ENCODE results near the gene CAMK4.
"Not testable (repeated sequence)": the region's sequence is repeated elsewhere in the genome, so short reads cannot be mapped to it uniquely, and the experiment has no call there.

The CAMK4 gene

DNA sequence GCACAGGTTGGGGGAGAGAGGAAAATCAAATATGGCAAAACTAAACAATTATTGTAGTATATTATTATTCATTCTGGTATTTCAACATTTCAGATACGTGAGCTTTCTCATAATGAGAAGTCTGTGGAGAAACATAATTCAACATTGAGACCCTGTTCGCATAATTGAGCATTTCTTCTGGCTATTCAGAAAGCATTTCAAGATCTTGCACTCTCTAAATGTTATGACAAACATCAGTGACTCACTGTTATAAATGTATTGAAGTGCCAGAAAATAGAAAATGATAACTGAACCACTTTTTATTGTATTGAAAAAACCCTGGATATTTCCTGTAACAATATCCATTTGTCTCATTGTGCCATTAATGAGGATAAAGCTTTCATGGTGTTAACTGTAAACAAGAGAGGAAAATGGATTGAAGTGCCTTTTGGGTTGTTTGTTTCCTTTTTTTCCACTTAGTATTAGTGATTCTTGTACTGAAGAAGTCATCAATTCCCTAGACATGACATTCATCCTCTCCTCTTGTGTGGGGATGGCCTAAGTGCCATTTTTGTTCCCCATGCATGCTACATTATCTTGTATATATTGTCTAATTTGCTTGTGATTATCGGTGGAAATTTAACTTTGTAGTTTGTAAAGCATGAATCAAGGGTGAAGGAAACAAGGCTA is 124.6 kb downstream of the CAMK4 start:
- Histone ChIP-seq H3K36me3 (ENCODE audit: control insufficient read depth, insufficient read depth, low read length) (no peaks in the 10 kb centered on the region), H3K27ac (ENCODE audit: low read depth, low read length) (no peak overlapping the region), H3K4me3 (ENCODE audit: low read length) (no peak overlapping the region), H3K27me3 (ENCODE audit: control insufficient read depth, insufficient read depth, low read length) (no peaks in the 10 kb centered on the region), H3K4me1 (ENCODE audit: control insufficient read depth, insufficient read depth, low read length) (no peaks in the 10 kb centered on the region), H3K9ac (ENCODE audit: low read length) (no peak overlapping the region)

DNA sequence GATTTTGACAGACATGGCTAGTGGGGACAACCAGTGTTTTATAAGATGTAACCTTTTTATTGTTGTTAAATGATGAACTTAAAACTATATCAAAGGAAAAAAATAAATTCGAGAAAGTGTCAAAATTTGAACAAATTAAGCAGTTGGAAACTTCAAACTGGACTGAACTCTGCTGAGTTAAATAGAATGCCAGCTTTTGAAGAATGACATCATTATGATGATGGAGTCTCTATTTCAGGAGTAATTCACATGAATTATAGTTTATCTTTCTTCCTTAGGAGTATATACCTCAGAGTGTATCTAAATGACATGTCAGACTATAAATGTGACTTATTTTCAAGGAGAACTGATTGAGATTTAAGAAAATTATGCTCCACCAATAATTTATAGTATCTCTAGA is 125.2 kb downstream of the CAMK4 start:
- Histone ChIP-seq H3K4me3 (ENCODE audit: low read length) (no peak overlapping the region), H3K27ac (ENCODE audit: low read depth, low read length) (no peak overlapping the region), H3K4me1 (ENCODE audit: control insufficient read depth, insufficient read depth, low read length) (no peaks in the 10 kb centered on the region), H3K36me3 (ENCODE audit: control insufficient read depth, insufficient read depth, low read length) (no peaks in the 10 kb centered on the region), H3K9ac (ENCODE audit: low read length) (no peak overlapping the region), H3K27me3 (ENCODE audit: control insufficient read depth, insufficient read depth, low read length) (no peaks in the 10 kb centered on the region)

DNA sequence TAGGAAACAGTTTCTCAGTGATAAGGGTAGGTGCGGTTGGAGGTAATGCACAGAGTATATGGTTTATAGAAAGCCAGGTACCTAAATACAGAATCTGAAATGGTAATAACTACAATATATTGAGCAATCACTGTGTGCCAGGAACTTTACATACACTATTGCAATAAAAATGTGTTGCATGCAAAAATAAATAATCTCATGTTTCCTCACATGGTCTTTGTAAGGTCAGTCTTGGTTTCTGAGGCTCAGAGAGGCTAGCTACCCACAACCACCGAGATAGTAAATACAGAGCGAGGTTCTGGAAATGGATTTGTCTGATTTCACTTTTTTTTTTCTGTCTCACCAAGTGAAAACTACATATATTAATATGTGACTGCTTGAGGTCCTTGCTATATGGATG is 128.9 kb downstream of the CAMK4 start:
- Histone ChIP-seq H3K27ac (ENCODE audit: low read depth, low read length) (no peak overlapping the region), H3K4me1 (ENCODE audit: control insufficient read depth, insufficient read depth, low read length) (no peaks in the 10 kb centered on the region), H3K4me3 (ENCODE audit: low read length) (no peak overlapping the region), H3K9ac (ENCODE audit: low read length) (no peak overlapping the region), H3K36me3 (ENCODE audit: control insufficient read depth, insufficient read depth, low read length) (no peaks in the 10 kb centered on the region), H3K27me3 (ENCODE audit: control insufficient read depth, insufficient read depth, low read length) (no peaks in the 10 kb centered on the region)

DNA sequence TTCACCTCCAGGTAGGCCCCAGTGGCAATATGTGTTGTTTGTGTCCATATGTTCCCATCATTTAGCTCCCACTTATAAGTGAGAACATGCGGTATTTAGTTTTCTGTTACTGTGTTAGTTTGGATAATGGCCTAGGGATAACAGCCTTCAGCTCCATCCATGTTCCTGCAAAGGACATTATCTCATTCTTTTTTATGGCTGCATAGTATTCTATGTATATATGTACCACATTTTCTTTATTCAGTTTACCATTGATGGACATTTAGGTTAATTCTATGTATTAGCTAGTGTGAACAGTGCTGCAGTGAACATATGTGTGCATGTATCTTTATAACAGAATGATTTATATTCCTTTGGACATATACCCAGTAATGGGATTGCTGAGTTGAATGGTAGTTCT is 134.5 kb downstream of the CAMK4 start:
- H3K9ac ChIP-seq (ENCODE audit: low read length); H3K27me3 ChIP-seq (ENCODE audit: control insufficient read depth, insufficient read depth, low read length); H3K36me3 ChIP-seq (ENCODE audit: control insufficient read depth, insufficient read depth, low read length); H3K4me1 ChIP-seq (ENCODE audit: control insufficient read depth, insufficient read depth, low read length); H3K27ac ChIP-seq (ENCODE audit: low read depth, low read length); H3K4me3 ChIP-seq (ENCODE audit: low read length): not testable (repeated sequence)

DNA sequence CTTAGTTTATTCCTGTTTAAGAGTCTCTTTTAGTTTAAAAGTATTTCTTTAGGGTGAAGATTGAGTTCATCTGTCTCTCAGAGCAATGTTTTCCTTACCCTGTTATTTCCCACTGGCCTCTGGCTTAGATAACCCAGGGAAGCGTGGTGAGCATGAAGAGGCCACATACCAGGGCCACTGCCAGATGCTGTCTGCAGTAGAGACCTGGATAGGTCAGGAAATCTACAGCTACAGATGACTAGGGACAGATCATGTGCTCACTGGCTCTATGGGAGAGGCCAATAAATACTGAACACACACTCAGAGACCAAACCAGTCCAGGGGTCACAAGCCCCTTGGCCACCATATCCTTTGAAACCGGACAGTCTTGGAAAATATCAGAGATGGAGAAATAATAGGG is 136.0 kb downstream of the CAMK4 start:
- no peak overlapping the region for H3K27ac ChIP-seq (ENCODE audit: low read depth, low read length)
- no peaks in the 10 kb centered on the region for H3K36me3 ChIP-seq (ENCODE audit: control insufficient read depth, insufficient read depth, low read length)
- no peaks in the 10 kb centered on the region for H3K4me1 ChIP-seq (ENCODE audit: control insufficient read depth, insufficient read depth, low read length)
- no peak overlapping the region for H3K9ac ChIP-seq (ENCODE audit: low read length)
- H3K27me3 ChIP-seq (ENCODE audit: control insufficient read depth, insufficient read depth, low read length), result no peaks in the 10 kb centered on the region
- no peak overlapping the region for H3K4me3 ChIP-seq (ENCODE audit: low read length)

DNA sequence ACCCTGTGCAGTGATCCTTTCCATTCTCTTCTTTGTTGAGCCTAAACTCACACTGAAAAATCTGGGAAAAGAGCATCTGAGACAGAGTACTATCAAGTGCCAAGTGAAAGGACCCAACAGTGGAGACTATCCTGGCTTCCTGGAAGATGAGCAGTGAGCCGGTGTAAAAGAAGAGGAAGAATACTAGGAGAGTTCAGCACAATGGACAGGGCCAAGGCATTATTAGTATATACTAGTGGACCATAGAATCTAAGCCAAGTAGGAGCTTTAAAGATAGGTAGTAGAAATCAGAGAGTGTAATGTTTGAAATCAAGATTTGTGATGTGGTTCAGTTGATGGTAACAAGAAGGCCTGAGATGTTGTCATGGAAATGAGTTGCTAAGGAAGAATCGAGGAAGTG is 140.8 kb downstream of the CAMK4 start:
- Histone ChIP-seq H3K27me3 (ENCODE audit: control insufficient read depth, insufficient read depth, low read length) (no peaks in the 10 kb centered on the region), H3K27ac (ENCODE audit: low read depth, low read length) (no peak overlapping the region), H3K36me3 (ENCODE audit: control insufficient read depth, insufficient read depth, low read length) (no peaks in the 10 kb centered on the region), H3K4me1 (ENCODE audit: control insufficient read depth, insufficient read depth, low read length) (no peaks in the 10 kb centered on the region), H3K4me3 (ENCODE audit: low read length) (no peak overlapping the region), H3K9ac (ENCODE audit: low read length) (no peak overlapping the region)

DNA sequence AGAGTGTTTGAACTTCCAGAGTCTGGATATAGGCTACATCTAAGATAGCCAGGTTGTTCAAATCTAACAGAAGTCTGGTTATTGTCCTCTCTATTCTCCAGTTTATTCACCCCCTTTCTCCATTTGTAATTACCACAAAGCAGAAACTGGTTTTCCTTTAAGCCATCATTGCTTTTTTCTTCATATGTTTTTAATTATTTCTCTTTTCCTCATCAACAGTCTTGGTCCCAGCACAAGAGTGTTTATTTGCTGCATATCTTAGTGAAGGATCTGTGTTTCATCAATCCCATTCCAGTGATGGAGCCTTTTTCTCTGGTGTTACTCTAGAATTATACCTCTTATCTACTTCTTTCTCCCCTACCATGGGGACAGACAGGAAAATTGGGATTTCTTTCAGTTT is 142.2 kb downstream of the CAMK4 start:
- H3K4me3 ChIP-seq (ENCODE audit: low read length), result no peak overlapping the region
- no peak overlapping the region for H3K9ac ChIP-seq (ENCODE audit: low read length)
- no peak overlapping the region for H3K27ac ChIP-seq (ENCODE audit: low read depth, low read length)
- H3K36me3 ChIP-seq (ENCODE audit: control insufficient read depth, insufficient read depth, low read length), result no peaks in the 10 kb centered on the region
- no peaks in the 10 kb centered on the region for H3K4me1 ChIP-seq (ENCODE audit: control insufficient read depth, insufficient read depth, low read length)
- H3K27me3 ChIP-seq (ENCODE audit: control insufficient read depth, insufficient read depth, low read length), result no peaks in the 10 kb centered on the region

DNA sequence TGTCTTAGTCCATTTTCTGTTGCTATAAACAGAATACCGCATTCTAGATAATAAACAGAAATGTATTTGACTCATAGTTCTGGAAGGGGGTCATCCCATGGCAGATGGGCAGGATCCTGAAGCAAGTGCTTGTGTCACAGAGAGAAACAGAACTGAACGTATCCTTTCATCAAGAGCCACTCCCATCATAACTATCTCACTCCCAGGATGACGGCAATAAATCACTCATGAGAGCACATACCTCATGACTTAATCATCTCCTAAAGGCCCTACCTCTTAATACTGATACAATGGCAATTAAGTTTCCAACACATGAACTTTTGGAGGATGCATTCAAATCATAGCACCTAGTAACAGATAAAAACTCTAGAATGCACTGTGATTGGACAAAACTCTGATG is 142.9 kb downstream of the CAMK4 start:
- Histone ChIP-seq H3K4me1 (ENCODE audit: control insufficient read depth, insufficient read depth, low read length) (no peaks in the 10 kb centered on the region), H3K27ac (ENCODE audit: low read depth, low read length) (no peak overlapping the region), H3K4me3 (ENCODE audit: low read length) (no peak overlapping the region), H3K36me3 (ENCODE audit: control insufficient read depth, insufficient read depth, low read length) (no peaks in the 10 kb centered on the region), H3K27me3 (ENCODE audit: control insufficient read depth, insufficient read depth, low read length) (no peaks in the 10 kb centered on the region), H3K9ac (ENCODE audit: low read length) (no peak overlapping the region)

DNA sequence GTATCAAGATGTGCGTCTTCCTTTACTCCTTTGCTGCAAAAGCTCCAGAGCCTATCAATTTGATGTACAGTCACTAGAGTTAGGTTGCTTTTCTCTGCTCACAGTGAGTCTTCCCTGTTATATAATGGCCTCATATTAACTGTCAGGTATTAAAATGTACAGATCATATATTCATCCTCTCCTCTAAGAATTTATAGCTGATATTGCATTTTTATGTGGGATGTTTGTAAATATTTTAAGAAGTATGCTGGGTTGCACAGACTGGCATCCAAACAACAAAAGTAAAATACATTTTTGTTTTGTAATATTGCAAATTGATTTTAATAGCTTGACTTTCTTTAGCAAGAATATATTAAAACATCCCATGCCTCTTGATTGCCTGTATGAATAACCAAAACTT is 148.6 kb downstream of the CAMK4 start:
- no peak overlapping the region for H3K9ac ChIP-seq (ENCODE audit: low read length)
- H3K27ac ChIP-seq (ENCODE audit: low read depth, low read length), result no peak overlapping the region
- no peaks in the 10 kb centered on the region for H3K4me1 ChIP-seq (ENCODE audit: control insufficient read depth, insufficient read depth, low read length)
- no peaks in the 10 kb centered on the region for H3K27me3 ChIP-seq (ENCODE audit: control insufficient read depth, insufficient read depth, low read length)
- no peak overlapping the region for H3K4me3 ChIP-seq (ENCODE audit: low read length)
- H3K36me3 ChIP-seq (ENCODE audit: control insufficient read depth, insufficient read depth, low read length), result no peaks in the 10 kb centered on the region

DNA sequence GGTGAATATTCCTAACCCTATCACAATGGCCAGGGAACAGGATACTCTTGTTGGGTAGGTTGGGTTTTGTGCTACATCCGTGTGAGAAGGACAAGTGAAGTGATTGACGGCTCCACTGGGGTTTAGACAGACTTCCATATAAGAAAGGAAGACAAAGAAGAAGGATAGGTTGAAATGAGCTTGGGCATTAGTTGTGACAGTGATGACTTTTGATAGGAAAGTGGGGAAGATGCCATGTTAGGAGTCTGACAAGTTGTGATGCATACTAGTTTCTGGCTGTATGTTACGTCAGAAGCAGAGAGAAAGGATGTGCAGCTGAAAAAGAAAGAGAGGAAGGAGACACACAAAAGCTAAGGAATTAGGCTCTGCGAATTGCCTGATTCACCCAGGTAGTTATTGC is 150.2 kb downstream of the CAMK4 start:
- Histone ChIP-seq H3K4me1 (ENCODE audit: control insufficient read depth, insufficient read depth, low read length) (no peaks in the 10 kb centered on the region), H3K9ac (ENCODE audit: low read length) (no peak overlapping the region), H3K27ac (ENCODE audit: low read depth, low read length) (no peak overlapping the region), H3K4me3 (ENCODE audit: low read length) (no peak overlapping the region), H3K27me3 (ENCODE audit: control insufficient read depth, insufficient read depth, low read length) (no peaks in the 10 kb centered on the region), H3K36me3 (ENCODE audit: control insufficient read depth, insufficient read depth, low read length) (no peaks in the 10 kb centered on the region)

DNA sequence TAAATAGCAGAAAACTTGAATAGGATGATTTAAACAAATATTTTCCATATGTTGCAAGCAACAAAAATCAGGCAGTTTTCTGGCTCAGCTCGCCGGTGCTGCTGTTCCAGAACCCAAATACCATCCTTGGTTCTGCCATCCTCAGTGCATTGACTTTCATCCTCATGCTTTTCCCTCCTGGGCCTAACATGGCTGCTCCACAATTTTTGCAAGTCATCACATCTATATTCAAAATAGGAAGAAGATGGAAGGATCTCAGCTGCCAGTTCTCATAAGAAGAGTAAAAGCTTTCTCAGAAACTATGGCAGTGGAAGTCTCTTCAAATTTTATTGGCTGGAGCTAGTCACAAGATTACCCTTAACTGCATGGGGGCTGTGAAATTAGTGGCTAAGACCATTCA is 151.5 kb downstream of the CAMK4 start:
- Histone ChIP-seq H3K27ac (ENCODE audit: low read depth, low read length) (no peak overlapping the region), H3K36me3 (ENCODE audit: control insufficient read depth, insufficient read depth, low read length) (no peaks in the 10 kb centered on the region), H3K4me3 (ENCODE audit: low read length) (no peak overlapping the region), H3K4me1 (ENCODE audit: control insufficient read depth, insufficient read depth, low read length) (no peaks in the 10 kb centered on the region), H3K9ac (ENCODE audit: low read length) (no peak overlapping the region), H3K27me3 (ENCODE audit: control insufficient read depth, insufficient read depth, low read length) (no peaks in the 10 kb centered on the region)

DNA sequence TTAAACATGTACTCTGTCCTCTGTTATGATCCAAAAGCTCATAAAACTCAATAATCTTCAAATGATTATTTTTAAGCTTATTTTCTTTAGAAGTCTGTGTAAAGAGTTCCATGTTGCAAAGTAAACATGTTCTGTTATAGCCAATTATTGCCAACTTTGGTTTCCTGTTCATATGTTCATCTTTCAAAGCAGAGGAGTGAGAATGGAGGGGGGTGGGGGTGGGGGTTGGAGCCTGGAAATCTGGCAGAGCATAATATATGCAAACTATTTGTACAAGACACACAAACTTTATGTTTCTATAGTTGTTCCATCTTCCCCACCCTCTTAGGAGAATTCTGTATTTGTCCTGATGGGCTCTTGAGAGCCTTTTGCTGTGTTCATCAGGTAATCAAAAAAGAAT is 153.1 kb downstream of the CAMK4 start:
- H3K27ac ChIP-seq (ENCODE audit: low read depth, low read length), result no peak overlapping the region
- H3K36me3 ChIP-seq (ENCODE audit: control insufficient read depth, insufficient read depth, low read length), result no peaks in the 10 kb centered on the region
- H3K9ac ChIP-seq (ENCODE audit: low read length), result no peak overlapping the region
- H3K27me3 ChIP-seq (ENCODE audit: control insufficient read depth, insufficient read depth, low read length), result no peaks in the 10 kb centered on the region
- H3K4me1 ChIP-seq (ENCODE audit: control insufficient read depth, insufficient read depth, low read length), result no peaks in the 10 kb centered on the region
- H3K4me3 ChIP-seq (ENCODE audit: low read length), result no peak overlapping the region

DNA sequence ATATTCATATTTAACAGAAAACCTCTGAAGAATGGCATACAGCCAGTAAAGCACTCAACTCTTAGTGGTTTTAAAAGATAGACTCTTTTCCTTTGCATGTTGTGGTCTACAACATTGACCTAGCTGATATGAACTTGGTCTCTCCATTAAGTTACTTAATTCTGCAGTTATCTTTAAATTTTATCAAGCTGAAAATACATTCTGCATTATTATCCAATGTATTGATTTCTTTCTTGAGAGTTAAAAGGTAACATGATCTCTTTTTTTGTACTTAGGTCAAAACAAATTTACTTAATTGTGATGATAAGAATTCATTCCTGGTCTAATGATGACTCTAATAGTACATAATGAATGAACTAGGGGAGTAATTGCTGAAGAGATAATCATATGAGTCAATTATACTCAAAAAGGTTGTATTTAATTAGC is 155.2 kb downstream of the CAMK4 start:
- H3K27me3 ChIP-seq (ENCODE audit: control insufficient read depth, insufficient read depth, low read length), result no peaks in the 10 kb centered on the region
- no peak overlapping the region for H3K4me3 ChIP-seq (ENCODE audit: low read length)
- H3K9ac ChIP-seq (ENCODE audit: low read length), result no peak overlapping the region
- no peaks in the 10 kb centered on the region for H3K36me3 ChIP-seq (ENCODE audit: control insufficient read depth, insufficient read depth, low read length)
- H3K27ac ChIP-seq (ENCODE audit: low read depth, low read length), result no peak overlapping the region
- no peaks in the 10 kb centered on the region for H3K4me1 ChIP-seq (ENCODE audit: control insufficient read depth, insufficient read depth, low read length)
